ENCODE measurements around the gene UBE2QL1. TPM values are rescaled to one million over a fixed set of nuclear protein-coding genes. Genes with fewer than 3 reads are reported as not detected.

Gene UBE2QL1
- total RNA-seq, 1 experiment from 2014 or later, result 0.11 TPM

DNA sequence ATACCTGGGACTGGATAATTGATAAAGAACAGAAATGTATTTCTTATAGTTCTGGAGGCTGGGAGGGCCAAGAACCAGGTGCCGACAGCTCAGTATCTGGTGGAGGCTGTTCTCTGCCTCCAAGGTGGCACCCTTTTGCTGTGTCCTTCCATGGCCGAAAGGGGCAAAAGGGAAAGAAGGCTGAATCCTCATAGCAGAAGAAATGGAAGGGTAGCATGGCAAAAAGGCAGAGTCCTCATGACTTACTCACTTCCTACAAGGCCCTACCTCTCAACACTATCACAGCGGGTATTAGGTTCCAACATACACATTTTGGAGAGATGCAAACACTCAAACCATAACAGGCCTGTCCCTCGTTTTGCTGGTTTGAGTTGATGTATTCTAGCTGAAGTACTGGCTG lies 45.2 kb upstream of the UBE2QL1 start:
- no peak for DNase-seq
- H3K9me3 Mint-ChIP-seq, result no peaks in the 10 kb centered on the region
- no CpG with 5 or more reads among the region's 4 CpGs for WGBS (ENCODE audit: extremely low coverage, insufficient read length, low lambda C conversion rate)

More for the DNA sequence above, 45.2 kb upstream of the UBE2QL1 start:
- Histone ChIP-seq H2AFZ (ENCODE audit: low read length) (no peak overlapping the region), H3K4me2 (ENCODE audit: insufficient read depth, insufficient read length, low read length) (no peak overlapping the region), H3K14ac (ENCODE audit: insufficient read depth, low read length) (no peak overlapping the region), H3K27me3 (ENCODE audit: insufficient read depth, low read length) (no peaks in the 10 kb centered on the region), H3K9me3 (ENCODE audit: control insufficient read depth, low read depth, low read length) (no peaks in the 10 kb centered on the region), H2BK120ac (ENCODE audit: low read depth, low read length, poor library complexity, severe bottlenecking) (no peak overlapping the region), H3K18ac (ENCODE audit: insufficient read length, low read depth, low read length) (no peak overlapping the region), H2AK5ac (ENCODE audit: insufficient read length, low read length) (no peak overlapping the region), H4K5ac (ENCODE audit: insufficient read length, low read depth, low read length) (no peak overlapping the region), H3K23ac (ENCODE audit: insufficient read length, low read depth, low read length) (no peak overlapping the region), H3K23me2 (ENCODE audit: insufficient read length, low read depth, low read length, poor library complexity, severe bottlenecking) (no peaks in the 10 kb centered on the region), H4K91ac (ENCODE audit: insufficient read length, low read depth, low read length) (no peak overlapping the region), H3K4ac (ENCODE audit: low read depth, low read length) (no peak overlapping the region), H2BK12ac (ENCODE audit: insufficient read length, low read depth, low read length) (no peak overlapping the region), H3K9ac (ENCODE audit: extremely low read depth, insufficient read length, low read length) (no peak overlapping the region), H3T11ph (ENCODE audit: low read length) (no peak overlapping the region), H3K4me1 (ENCODE audit: insufficient read depth, low read length) (no peaks in the 10 kb centered on the region), H2BK15ac (ENCODE audit: low read depth, low read length) (no peak overlapping the region), H4K8ac (replicated peaks; ENCODE audit: insufficient read length, low read depth, low read length) (no peak overlapping the region), H3K56ac (ENCODE audit: insufficient read length, low read depth, low read length) (no peak overlapping the region), H4K20me1 (ENCODE audit: control insufficient read depth, insufficient read depth, insufficient read length) (no peaks in the 10 kb centered on the region), H3K79me2 (ENCODE audit: insufficient read depth, low read length) (no peaks in the 10 kb centered on the region), H2BK5ac (ENCODE audit: insufficient read length, low read length) (no peak overlapping the region), H3K27ac (ENCODE audit: insufficient read length, low read depth, low read length) (no peak overlapping the region), H2BK20ac (ENCODE audit: low read depth, low read length, poor library complexity, severe bottlenecking) (no peak overlapping the region), H3K79me1 (ENCODE audit: insufficient read depth, low read depth, low read length, poor library complexity, severe bottlenecking) (no peaks in the 10 kb centered on the region)
- peaks cover 4 to 9% of the 10 kb centered on the region in 2 experiments; a peak in 3 of 4 replicates for H3K4me1 Mint-ChIP-seq
- H3K4me3 Mint-ChIP-seq, result no peak overlapping the region
- peaks cover 4% of the 10 kb centered on the region for H3K27me3 Mint-ChIP-seq (ENCODE audit: low read depth)
- no peak overlapping the region for H3K27ac Mint-ChIP-seq
- TF ChIP-seq, protein P1, sequence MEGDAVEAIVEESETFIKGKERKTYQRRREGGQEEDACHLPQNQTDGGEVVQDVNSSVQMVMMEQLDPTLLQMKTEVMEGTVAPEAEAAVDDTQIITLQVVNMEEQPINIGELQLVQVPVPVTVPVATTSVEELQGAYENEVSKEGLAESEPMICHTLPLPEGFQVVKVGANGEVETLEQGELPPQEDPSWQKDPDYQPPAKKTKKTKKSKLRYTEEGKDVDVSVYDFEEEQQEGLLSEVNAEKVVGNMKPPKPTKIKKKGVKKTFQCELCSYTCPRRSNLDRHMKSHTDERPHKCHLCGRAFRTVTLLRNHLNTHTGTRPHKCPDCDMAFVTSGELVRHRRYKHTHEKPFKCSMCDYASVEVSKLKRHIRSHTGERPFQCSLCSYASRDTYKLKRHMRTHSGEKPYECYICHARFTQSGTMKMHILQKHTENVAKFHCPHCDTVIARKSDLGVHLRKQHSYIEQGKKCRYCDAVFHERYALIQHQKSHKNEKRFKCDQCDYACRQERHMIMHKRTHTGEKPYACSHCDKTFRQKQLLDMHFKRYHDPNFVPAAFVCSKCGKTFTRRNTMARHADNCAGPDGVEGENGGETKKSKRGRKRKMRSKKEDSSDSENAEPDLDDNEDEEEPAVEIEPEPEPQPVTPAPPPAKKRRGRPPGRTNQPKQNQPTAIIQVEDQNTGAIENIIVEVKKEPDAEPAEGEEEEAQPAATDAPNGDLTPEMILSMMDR (conservative IDR thresholded peaks at IDR 0.05), result no peak
- no peaks in the 10 kb centered on the region for H3K36me3 Mint-ChIP-seq (ENCODE audit: insufficient read depth in 1 of 3, low read depth in 3 of 3)
